HepG2 (cell line): Measurements from ENCODE around the gene TERC.

ENCODE experiments used
- BCLAF1 ChIP-seq: fragments of 450-650 bp; IDR thresholded peaks from 2 replicates; pipeline ENCODE4 v1.6.1; 2017; ENCODE audit warnings: mild to moderate bottlenecking
- ELF4 ChIP-seq: sonication (generic); formaldehyde crosslinking; IDR thresholded peaks from 2 replicates; pipeline ENCODE4 v1.5.0; 2020; ENCODE audit warnings: missing genetic modification reagents, mild to moderate bottlenecking, moderate library complexity, borderline replicate concordance
- FOSL1 ChIP-seq: sonication (generic); formaldehyde crosslinking; IDR thresholded peaks from 2 replicates; pipeline ENCODE4 v1.9.0; 2021; ENCODE audit warnings: missing genetic modification reagents, borderline replicate concordance
- FOSL2 ChIP-seq: sonication (generic); formaldehyde crosslinking; IDR thresholded peaks from 2 replicates; pipeline ENCODE4 v1.4.0; 2020; ENCODE audit warnings: missing genetic modification reagents
- FOXM1 ChIP-seq: sonication (generic); formaldehyde crosslinking; IDR thresholded peaks from 2 replicates; pipeline ENCODE4 v1.5.0; 2020; ENCODE audit warnings: missing genetic modification reagents
- NR2C2 ChIP-seq: sonication (generic); formaldehyde crosslinking; IDR thresholded peaks from 2 replicates; pipeline ENCODE4 v1.4.0; 2020; ENCODE audit warnings: missing genetic modification reagents, mild to moderate bottlenecking, moderate library complexity, borderline replicate concordance
- SETDB1 ChIP-seq: sonication (generic); formaldehyde crosslinking; IDR thresholded peaks from 2 replicates; pipeline ENCODE4 v1.5.1; 2020; ENCODE audit warnings: missing genetic modification reagents, mild to moderate bottlenecking, borderline replicate concordance
- SMAD1 ChIP-seq: sonication (generic); formaldehyde crosslinking; IDR thresholded peaks from 2 replicates; pipeline ENCODE4 v1.4.0; 2020; ENCODE audit warnings: missing genetic modification reagents, low read depth, mild to moderate bottlenecking, borderline replicate concordance
- TBL1XR1 ChIP-seq: fragments of 150-350 bp; IDR thresholded peaks from 2 replicates; pipeline ENCODE4 v1.6.1; 2014; ENCODE audit warnings: borderline replicate concordance, low read length; ENCODE audit not compliant: partially characterized antibody
- TF ChIP-seq, protein P1 (sequence below): sonication (generic); formaldehyde crosslinking; IDR thresholded peaks from 2 replicates; pipeline ENCODE4 v1.5.0; 2020; ENCODE audit warnings: mild to moderate bottlenecking, missing genetic modification reagents, moderate library complexity

GRCh38 chr3:169790219-169790618 is 25.4 kb upstream of the TERC start:
- TF ChIP-seq FOSL2, result no peak
- TF ChIP-seq FOXM1 (CRISPR knock-in tag), result no peak
- no peak for TF ChIP-seq ELF4 (CRISPR knock-in tag)
- no peak for TF ChIP-seq BCLAF1
- TF ChIP-seq NR2C2 (CRISPR knock-in tag), result no peak
- TF ChIP-seq FOSL1 (CRISPR knock-in tag), result no peak
- no peak for TF ChIP-seq SETDB1
- TF ChIP-seq, protein P1, sequence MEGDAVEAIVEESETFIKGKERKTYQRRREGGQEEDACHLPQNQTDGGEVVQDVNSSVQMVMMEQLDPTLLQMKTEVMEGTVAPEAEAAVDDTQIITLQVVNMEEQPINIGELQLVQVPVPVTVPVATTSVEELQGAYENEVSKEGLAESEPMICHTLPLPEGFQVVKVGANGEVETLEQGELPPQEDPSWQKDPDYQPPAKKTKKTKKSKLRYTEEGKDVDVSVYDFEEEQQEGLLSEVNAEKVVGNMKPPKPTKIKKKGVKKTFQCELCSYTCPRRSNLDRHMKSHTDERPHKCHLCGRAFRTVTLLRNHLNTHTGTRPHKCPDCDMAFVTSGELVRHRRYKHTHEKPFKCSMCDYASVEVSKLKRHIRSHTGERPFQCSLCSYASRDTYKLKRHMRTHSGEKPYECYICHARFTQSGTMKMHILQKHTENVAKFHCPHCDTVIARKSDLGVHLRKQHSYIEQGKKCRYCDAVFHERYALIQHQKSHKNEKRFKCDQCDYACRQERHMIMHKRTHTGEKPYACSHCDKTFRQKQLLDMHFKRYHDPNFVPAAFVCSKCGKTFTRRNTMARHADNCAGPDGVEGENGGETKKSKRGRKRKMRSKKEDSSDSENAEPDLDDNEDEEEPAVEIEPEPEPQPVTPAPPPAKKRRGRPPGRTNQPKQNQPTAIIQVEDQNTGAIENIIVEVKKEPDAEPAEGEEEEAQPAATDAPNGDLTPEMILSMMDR (CRISPR knock-in tag), result no peak
- TF ChIP-seq SMAD1 (CRISPR knock-in tag), result no peak
- TF ChIP-seq TBL1XR1, result no peak
